HS-27A (cell line): ENCODE measurements around the gene MBLAC1.
A peak's percentile ranks its signal among the peaks of the same experiment; 100 is the strongest.

Experiments
- DNase-seq: peaks from one replicate; pipeline ENCODE4 v3.0.0-alpha.2; 2012; ENCODE audit warnings: low read depth, missing footprints

Gene MBLAC1

DNA sequence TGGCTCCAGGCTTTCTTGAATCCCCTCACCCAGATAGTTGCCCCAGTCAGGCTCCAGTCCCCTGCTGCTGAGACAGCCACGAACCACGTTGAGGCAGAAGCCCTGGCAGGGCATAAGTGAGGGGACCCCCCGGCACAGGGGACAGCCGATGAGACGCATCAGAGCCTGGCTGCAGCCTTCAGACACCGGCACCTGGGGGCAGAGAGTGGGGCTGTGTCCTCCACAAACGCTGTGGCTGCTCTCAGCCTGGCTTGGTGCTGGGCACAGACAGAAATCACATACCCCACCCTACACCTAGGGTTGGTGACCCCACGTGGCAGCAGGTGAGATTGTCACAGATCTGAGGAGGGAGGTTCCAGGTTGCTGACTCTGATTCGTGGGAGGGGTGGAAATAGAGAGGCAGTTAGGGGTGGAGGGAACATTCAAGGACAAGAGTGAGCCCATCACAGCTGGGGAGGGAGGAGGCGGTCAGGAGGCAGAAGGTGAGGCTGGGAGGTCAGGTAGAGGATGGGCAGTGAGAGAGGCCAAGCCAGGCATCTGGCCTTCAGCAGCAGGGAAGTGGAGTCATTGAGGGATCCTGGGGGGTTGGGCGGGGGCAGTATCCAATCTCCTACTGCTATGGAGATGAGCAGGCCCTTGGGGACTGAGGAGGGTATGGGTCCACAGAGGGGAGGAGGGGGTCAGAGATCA is 47.2 kb downstream of the MBLAC1 start:
- DNase-seq: no peak

DNA sequence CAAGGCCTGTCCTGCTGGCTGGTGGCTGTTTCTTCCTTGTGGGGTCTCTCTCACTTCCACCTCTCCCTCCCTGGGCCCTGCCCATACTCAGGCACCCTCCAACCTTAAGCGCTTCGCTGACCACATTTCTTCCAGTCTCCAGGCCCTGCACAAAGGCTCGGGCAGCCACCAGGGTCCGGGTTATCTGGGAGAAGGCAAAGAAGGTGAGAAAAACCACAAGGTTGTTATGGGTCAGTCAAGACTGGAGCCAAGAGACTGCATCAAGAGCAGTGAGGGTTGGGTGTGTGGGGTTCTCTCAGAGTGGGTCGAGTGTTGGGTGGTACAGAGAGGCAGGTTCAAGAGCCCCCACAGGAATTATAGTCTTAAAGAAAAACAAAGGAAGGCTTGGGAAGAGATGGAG is 47.8 kb downstream of the MBLAC1 start:
- DNase-seq: no peak

DNA sequence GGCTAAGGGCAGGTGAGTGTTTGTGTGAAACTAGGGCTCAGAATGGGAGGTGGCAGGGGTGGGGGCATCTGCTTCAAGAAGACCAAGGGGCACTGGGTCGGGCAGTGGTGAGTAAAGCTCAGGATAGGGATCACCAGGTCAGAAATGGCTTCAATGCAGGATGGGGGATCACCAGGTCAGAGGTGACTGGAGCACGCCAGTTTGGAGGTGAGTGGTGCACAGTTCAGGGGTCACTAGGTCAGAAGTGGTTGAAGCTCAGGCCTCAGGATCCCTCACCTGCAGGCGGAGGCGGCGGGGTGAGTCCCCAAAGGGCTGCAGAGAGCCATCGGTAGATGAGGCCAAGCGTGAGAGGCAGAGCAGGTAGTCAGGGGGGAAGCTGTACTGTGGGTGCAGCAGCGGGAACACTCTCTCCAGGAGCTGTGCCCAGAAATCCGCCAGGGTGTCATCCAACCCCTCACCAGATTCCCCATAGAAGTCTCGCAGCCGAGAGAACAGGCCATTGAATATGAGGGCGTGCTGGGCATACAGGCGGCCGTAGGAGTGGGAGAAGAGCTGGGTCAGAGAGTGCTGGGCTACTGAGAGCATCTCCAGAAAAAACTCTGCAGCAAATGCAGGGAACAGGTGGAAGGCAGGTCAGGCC is 48.6 kb downstream of the MBLAC1 start:
- DNase-seq: no peak

DNA sequence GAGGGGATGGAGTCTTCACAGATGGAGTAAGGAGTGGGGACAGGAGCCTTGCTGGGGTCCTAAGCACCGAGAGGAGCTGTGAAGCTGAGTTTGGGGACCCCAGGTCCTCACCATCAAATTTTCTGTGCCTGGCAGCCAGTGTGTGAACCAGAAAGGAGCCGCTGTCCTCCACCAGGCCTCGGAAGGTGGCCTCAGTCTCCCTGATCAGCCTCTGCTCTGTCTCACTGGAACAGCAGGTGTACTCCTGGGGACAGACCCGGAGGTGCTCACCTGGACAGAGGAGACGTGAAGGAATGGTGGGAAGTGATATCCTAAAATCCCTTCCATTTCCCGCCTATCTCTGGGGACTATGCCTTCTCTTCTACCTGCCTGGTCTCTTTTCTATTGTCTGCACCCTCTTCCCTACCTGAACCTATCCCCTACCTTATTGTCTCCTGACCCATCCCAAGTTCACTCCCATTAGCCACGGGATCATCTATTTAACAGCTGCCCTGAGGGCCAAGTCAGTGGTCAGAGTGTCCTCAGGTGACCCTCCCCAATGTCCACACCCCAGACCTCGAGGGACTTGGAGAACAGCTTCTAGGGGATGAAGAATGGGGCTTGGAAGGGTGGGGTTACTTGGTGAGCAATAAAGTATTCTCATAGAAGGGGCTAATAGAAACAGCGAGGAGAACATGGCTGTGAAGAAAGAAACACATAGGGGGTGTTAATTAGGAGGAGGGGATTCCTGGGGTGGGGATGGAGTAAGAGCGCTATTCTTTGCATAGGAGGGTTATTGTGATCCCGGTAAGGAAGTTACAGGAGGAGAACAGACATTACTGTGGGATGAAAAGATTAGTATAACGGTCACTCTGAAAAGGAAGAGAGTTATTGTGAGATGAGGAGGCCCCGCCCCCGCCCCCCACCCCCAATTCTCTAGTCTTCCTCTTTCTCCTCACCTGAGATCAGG is 49.6 kb downstream of the MBLAC1 start:
- DNase-seq: no peak

DNA sequence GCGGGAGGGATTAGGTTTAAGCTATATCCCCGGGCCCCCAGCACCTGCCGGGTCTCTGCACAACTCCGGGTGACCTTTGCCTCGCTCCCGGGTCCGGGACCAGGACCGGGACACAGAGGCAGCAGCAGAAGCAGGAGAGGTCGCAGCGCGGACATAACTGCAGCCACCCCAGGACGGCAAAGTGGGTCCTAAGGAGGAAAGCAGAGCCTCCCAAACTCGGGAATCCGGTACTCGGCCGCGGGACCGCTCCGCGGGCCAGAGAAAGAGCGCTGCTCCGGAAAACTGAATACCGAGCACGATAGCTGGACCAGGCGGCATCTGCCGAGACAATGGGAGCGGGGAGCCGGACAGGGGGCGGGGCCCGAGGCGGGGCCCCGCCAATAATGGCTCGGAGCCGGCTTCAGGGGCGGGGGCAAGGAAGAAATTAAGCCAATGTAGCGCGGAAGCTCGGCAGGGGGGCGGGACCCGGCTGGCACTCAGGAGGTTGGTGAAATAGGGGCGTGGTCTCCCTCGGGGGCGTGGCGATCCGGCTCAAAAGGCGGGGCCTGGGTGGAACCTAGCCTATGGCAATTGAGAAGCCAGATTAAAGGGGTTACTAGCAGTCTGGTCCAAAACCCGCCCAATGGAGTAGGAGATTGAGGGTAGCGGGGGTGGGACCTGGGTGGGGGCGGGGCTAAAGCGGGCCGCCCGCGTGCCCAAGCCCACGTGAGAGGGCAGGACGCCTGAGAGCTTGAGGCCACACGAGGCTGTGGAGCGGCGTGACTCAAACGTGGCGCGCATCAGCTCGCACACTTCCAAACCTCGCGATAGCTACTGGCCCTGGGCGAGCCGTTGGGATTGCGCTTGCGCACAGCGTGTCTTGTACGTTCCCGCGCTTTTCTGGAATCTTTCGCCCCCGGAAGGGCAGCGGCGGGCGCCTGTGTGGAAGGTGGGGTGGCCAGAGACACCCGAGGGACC is 50.6 kb downstream of the MBLAC1 start, which contains the start of the genes GPC2 and STAG3:
TSS of gene GPC2 (minus strand) at position 337 of the 957 bp plus-strand sequence. CDS start at position 155, 182 bp downstream.
TSS of gene STAG3 (plus strand) at position 874 of the 957 bp plus-strand sequence. CDS start 2,639 bp downstream, outside the sequence.
- peak; percentile 93 for DNase-seq
